Measurements from ENCODE around the gene AGFG2. TPM values are rescaled to one million over a fixed set of nuclear protein-coding genes. Genes with fewer than 3 reads are reported as not detected.
A peak's percentile ranks its signal among the peaks of the same experiment; 100 is the strongest.
"Not testable (repeated sequence)": the region's sequence is repeated elsewhere in the genome, so short reads cannot be mapped to it uniquely, and the experiment has no call there.

AGFG2 gene
- total RNA-seq, 1 experiment from 2014 or later: 6.5 TPM

DNA sequence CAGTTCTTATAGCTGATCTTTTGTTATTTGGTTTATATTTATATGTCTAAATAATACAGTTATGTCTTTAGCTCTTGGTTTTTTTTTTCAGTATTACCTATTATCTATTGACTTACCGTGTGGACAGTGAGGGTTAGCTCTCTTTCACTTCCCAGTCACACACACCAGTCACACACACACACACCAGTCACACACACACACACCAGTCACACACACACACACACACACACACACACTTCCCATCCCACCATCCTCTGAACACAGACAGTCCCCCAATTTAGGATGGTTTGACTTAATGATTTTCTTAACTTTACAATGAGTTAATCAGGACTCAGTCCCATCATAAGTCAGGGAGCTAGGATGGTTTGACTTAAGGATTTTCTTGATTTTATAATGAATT is 18.9 kb upstream of the AGFG2 start:
- DNase-seq (ENCODE audit: low read depth): no peak

- DNase-seq (ENCODE audit: low read depth): no peak
Observed at GRCh38 chr7:100521076-100521475, 17.9 kb upstream of the AGFG2 start.

- DNase-seq (ENCODE audit: low read depth): not testable (repeated sequence)
Observed at GRCh38 chr7:100521909-100522593, 17.0 kb upstream of the AGFG2 start.

DNA sequence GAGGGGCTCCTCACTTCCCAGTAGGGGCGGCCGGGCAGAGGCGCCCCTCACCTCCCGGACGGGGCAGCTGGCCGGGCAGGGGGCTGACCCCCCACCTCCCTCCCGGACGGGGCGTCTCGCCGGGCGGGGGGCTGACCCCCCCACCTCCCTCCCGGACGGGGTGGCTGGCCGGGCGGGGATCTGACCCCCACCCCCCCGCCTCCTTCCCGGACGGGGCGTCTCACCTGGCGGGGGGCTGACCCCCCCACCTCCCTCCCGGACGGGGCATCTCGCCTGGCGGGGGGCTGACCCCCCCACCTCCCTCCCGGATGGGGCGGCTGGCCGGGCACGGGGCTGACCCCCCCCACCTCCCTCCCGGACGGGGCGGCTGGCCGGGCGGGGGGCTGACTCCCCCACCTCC is 15.8 kb upstream of the AGFG2 start:
- DNase-seq (ENCODE audit: low read depth): not testable (repeated sequence)

- DNase-seq (ENCODE audit: low read depth): not testable (repeated sequence)
Observed at GRCh38 chr7:100528108-100528866, 10.7 kb upstream of the AGFG2 start.

- no peak for DNase-seq (ENCODE audit: low read depth)
Observed at GRCh38 chr7:100532165-100533022, 6.6 kb upstream of the AGFG2 start.

- DNase-seq (ENCODE audit: low read depth): not testable (repeated sequence)
Observed at GRCh38 chr7:100535982-100536381, 3.0 kb upstream of the AGFG2 start.

GRCh38 chr7:100536695-100537094 is 2.3 kb upstream of the AGFG2 start:
- not testable (repeated sequence) for DNase-seq (ENCODE audit: low read depth)

DNA sequence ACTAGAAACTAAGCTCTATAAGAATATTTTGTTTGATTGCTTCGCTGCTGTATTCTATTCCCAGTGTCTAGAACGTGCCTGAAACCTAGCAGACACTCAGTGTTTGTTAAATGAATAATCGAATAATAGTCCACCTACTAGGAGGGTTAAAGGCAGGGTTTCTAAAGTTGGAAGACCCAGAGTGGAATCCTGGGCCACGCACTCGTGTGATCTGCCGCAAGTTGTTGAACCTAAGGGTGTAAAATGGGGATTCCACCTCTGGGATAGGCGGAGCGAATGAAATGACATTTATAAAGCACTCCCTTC is 702 bp upstream of the AGFG2 start:
- no peak for DNase-seq (ENCODE audit: low read depth)

DNA sequence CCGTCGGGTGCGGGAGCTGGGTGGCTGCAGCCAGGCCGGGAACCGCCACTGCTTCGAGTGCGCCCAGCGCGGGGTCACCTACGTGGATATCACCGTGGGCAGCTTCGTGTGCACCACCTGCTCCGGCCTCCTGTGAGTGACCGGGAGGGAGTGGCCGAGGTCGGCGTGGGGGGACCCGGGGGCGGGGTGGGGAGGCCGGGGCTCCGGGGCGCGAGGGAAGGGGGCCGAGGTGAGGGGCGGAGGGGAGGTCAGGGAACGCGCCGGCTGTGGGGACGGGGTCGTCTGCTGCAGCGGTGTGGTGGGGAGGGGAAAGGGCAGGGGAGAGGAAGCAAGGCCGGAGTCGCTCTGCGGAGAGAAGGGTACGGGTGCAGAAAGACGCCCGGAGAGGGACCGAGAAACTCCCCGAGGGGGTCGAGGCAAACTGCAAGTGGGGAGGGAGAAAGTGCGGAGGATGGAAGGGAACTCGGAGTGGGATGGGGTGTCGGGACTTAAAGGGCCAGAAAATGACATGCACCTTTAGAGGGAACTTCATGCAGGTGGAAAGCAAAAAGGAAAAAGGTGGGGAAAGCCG is 518 bp downstream of the AGFG2 start:
- no peak for DNase-seq (ENCODE audit: low read depth)

GRCh38 chr7:100540073-100540723 is 1.2 kb downstream of the AGFG2 start:
- no peak for DNase-seq (ENCODE audit: low read depth)

DNA sequence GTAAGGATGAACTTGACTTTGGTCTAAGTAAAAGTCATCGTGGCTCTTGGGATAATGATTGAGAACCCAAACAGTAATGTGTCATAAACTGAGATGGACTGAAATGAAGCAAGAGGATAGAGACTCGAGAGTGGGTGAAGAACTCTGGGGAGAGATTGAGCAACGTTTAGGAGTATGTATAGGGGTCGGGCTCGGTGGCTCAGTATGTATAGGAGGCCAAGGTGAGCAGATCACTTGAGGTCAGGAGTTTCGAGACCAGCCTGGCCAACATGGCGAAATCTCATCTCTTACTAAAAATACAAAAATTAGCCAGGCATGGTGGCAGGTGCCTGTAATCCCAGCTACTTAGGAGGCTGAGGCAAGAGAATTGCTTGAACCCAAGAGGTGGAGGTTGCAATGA is 2.3 kb downstream of the AGFG2 start:
- not testable (repeated sequence) for DNase-seq (ENCODE audit: low read depth)

DNA sequence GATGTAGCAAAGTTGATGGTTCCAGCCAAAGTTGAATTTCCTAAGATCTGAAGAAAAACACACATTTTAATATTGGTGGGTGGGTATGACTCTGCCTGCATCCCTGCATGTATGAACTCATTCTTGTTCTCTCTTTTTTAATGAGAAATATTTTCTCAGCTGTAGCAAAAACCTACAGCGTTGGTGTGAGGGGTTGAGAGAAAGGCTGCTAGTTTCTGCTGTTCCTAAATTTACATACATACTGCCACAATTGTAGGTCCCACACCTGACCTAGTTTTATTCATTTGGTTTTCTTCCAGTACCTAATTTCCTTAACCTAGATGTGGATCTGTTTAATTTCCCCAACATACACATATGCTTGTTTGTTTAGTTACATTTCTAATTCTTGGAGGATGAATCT is 4.6 kb downstream of the AGFG2 start:
- DNase-seq (ENCODE audit: low read depth): no peak

- no peak for DNase-seq (ENCODE audit: low read depth)
Observed at GRCh38 chr7:100544386-100544785, 5.4 kb downstream of the AGFG2 start.

GRCh38 chr7:100544967-100545359 is 6.0 kb downstream of the AGFG2 start:
- DNase-seq (ENCODE audit: low read depth): no peak

- DNase-seq (ENCODE audit: low read depth): peak; percentile 83
Observed at GRCh38 chr7:100545360-100546128, 6.5 kb downstream of the AGFG2 start.

DNA sequence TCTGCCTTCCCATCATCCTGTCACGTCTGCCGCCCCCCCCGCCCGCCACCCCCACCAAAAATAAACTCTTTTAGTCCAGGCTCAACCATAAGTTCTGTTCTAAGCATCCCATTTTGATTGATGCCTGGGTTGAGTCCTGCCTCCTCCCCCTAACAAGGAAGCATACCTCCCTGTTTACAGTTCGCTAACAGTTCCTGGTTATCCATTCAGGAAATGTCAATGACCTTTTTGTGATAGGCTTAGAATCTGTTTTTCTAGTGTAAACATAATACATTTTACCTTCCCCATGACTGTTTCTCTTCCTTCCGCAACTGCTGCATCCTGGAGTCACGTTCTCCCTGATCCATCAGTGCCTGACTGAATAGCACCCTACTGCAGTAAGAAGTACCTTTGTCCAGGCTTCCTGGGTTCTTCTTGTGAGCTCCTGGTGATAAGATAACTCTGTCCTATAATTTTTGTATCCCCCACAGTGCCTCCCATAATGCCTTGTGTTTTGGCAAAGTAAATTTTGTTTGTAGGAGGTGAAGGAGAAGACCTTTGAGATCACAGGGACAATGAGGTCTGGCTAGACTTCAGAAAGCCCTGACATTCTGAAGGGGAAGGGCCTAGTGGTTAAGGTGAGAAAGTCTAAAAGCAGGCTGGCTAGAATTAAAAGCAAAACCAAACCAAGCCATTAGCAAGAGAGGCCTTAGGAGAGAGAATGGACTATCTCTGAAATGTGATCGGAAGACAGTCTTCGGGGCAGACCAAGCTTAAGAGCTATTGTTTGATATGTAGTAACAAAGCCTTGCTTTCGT is 7.3 kb downstream of the AGFG2 start:
- no peak for DNase-seq (ENCODE audit: low read depth)

GRCh38 chr7:100546926-100547800 is 8.2 kb downstream of the AGFG2 start:
- no peak for DNase-seq (ENCODE audit: low read depth)

- DNase-seq (ENCODE audit: low read depth): no peak
Observed at GRCh38 chr7:100547872-100548271, 8.9 kb downstream of the AGFG2 start.
